Measurements from ENCODE around the gene CYP2J2.

The CYP2J2 gene

GRCh38 chr1:59898927-59899326, 27.6 kb downstream of the CYP2J2 start:
- H3K4me1 ChIP-seq (ENCODE audit: control insufficient read depth, insufficient read depth, low read length): no peaks in the 10 kb centered on the region
- ChIA-PET POLR2A (no interaction called here), CTCF (interaction anchor here (0.6 to 1.8 kb wide), 2 partner anchors 48 to 50 kb away, joined by 3 to 8 read pairs; no protein-coding TSS in a partner anchor)
- H3K27ac ChIP-seq (ENCODE audit: extremely low read depth, low read depth, low read length): no peak overlapping the region
- no peak overlapping the region for H3K4me3 ChIP-seq (ENCODE audit: low read depth, low read length)
- no peaks in the 10 kb centered on the region for H3K36me3 ChIP-seq (ENCODE audit: control insufficient read depth in 2 of 2, insufficient read depth in 1 of 2, low read length in 2 of 2)
- H3K9me3 ChIP-seq (ENCODE audit: control insufficient read depth, insufficient read depth, low read depth, low read length): no peaks in the 10 kb centered on the region
- no peak for TF ChIP-seq PATZ1 (tag by site-specific recombination; IDR thresholded peaks at IDR 0.05)
- no peak for TF ChIP-seq SALL2 (tag by site-specific recombination; IDR thresholded peaks at IDR 0.05; ENCODE audit: borderline replicate concordance)

- TF ChIP-seq ZNF658 (tag by site-specific recombination; IDR thresholded peaks at IDR 0.05) (no peak), HOXD13 (CRISPR knock-in tag; IDR thresholded peaks at IDR 0.05; ENCODE audit: borderline replicate concordance) (no peak), ZBTB26 (tag by site-specific recombination; optimal IDR thresholded peaks at IDR 0.05) (no peak), ZNF654 (tag by site-specific recombination; IDR thresholded peaks at IDR 0.05; ENCODE audit: low read depth) (no peak)
- POLR2A ChIA-PET: no interaction called here
- Histone ChIP-seq H3K4me1 (ENCODE audit: control insufficient read depth, insufficient read depth, low read length) (no peaks in the 10 kb centered on the region), H3K36me3 (ENCODE audit: control insufficient read depth in 2 of 2, insufficient read depth in 1 of 2, low read length in 2 of 2) (no peaks in the 10 kb centered on the region), H3K27ac (ENCODE audit: extremely low read depth, low read depth, low read length) (no peak overlapping the region), H3K4me3 (ENCODE audit: low read depth, low read length) (no peak overlapping the region), H3K9me3 (ENCODE audit: control insufficient read depth, insufficient read depth, low read depth, low read length) (no peaks in the 10 kb centered on the region)
- CTCF ChIA-PET: interaction anchor here (1.2 to 3.6 kb wide), 2 partner anchors 18 to 53 kb away, joined by 3 to 15 read pairs; no protein-coding TSS in a partner anchor
Observed at GRCh38 chr1:59897165-59897564, 29.4 kb downstream of the CYP2J2 start.

GRCh38 chr1:59892841-59893811, 33.4 kb downstream of the CYP2J2 start:
- POLR2A ChIA-PET: no interaction called here

More at GRCh38 chr1:59892841-59893811, 33.4 kb downstream of the CYP2J2 start:
- Histone ChIP-seq H3K36me3 (ENCODE audit: control insufficient read depth in 2 of 2, insufficient read depth in 1 of 2, low read length in 2 of 2) (no peaks in the 10 kb centered on the region), H3K27ac (ENCODE audit: extremely low read depth, low read depth, low read length) (no peak overlapping the region), H3K4me1 (ENCODE audit: control insufficient read depth, insufficient read depth, low read length) (no peaks in the 10 kb centered on the region), H3K9me3 (ENCODE audit: control insufficient read depth, insufficient read depth, low read depth, low read length) (no peaks in the 10 kb centered on the region), H3K4me3 (ENCODE audit: low read depth, low read length) (no peak overlapping the region)
- CTCF ChIA-PET: interaction anchor here (0.6 to 2.2 kb wide), 5 partner anchors 9 to 968 kb away, joined by 3 to 13 read pairs (median 3); no protein-coding TSS in a partner anchor
- TF ChIP-seq ZNF558 (tag by site-specific recombination; IDR thresholded peaks at IDR 0.05) (no peak), SP7 (tag by site-specific recombination; IDR thresholded peaks at IDR 0.05) (no peak), ZNF16 (tag by site-specific recombination; IDR thresholded peaks at IDR 0.05; ENCODE audit: low read depth) (no peak), ZFP69B (tag by site-specific recombination; IDR thresholded peaks at IDR 0.05) (no peak), BCL11A (tag by site-specific recombination; IDR thresholded peaks at IDR 0.05; ENCODE audit: low read depth) (no peak), ZNF157 (tag by site-specific recombination; IDR thresholded peaks at IDR 0.05) (no peak), ZNF121 (tag by site-specific recombination; IDR thresholded peaks at IDR 0.05) (no peak), ZNF239 (tag by site-specific recombination; IDR thresholded peaks at IDR 0.05) (no peak), ZNF776 (tag by site-specific recombination; IDR thresholded peaks at IDR 0.05; ENCODE audit: borderline replicate concordance) (no peak), ZNF660 (tag by site-specific recombination; IDR thresholded peaks at IDR 0.05) (no peak), ZXDB (tag by site-specific recombination; IDR thresholded peaks at IDR 0.05) (no peak), GLI4 (tag by site-specific recombination; IDR thresholded peaks at IDR 0.05) (no peak), ZNF223 (tag by site-specific recombination; IDR thresholded peaks at IDR 0.05) (no peak), ZNF311 (tag by site-specific recombination; IDR thresholded peaks at IDR 0.05; ENCODE audit: borderline replicate concordance) (no peak), ZNF214 (tag by site-specific recombination; IDR thresholded peaks at IDR 0.05; ENCODE audit: borderline replicate concordance) (no peak), WT1 (tag by site-specific recombination; IDR thresholded peaks at IDR 0.05) (no peak), KLF7 (tag by site-specific recombination; IDR thresholded peaks at IDR 0.05; ENCODE audit: borderline replicate concordance) (no peak)

Data from HEK293 (cell line).